Measurements from ENCODE around the gene WARS2.

WARS2 gene

DNA sequence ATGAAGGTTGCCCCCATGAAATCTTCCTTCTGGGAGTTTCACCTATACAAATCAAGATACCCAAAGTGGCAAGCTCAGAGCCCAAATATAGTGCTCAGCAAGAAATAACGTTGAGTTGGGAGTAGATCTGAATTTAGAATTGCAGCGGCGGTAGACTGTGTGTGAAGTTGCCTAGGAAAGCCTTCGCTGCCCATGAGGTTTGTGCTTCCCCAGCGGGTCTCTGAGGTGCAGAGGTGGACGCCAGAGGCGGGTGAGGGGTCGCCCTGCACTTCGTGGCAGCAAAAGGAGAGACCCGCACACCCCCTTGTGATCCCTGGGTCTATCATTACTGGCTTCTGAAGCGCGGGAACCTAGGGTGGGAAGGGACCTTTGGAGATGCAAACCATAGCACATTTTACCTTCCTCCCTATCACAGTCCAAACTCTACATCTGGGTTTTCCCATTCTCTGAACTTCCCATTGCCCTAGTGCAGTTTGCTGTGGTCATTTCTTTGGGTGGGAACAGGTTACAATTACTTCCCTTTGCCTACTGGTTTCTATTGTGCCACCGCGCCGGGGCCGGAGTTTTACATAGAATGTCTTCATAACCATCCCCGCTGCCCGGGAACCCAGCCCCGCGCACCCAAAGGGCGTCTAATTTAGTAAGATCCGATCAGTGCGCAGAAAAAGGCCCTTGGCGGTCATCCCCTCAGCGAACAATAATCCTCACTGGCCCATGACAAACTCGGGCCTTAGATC lies 157.5 kb downstream of the WARS2 start:
- no peak for TF ChIP-seq CTCF (IDR thresholded peaks at IDR 0.05; ENCODE audit: low read depth, low read length, missing control alignments)
- no peak overlapping the region for H3K4me3 ChIP-seq (ENCODE audit: low read depth, low read length)
- no peak for DNase-seq (ENCODE audit: low read depth)

- no peak overlapping the region for H3K4me3 ChIP-seq (ENCODE audit: low read depth, low read length)
- no peak for DNase-seq (ENCODE audit: low read depth)
- no peak for TF ChIP-seq CTCF (IDR thresholded peaks at IDR 0.05; ENCODE audit: low read depth, low read length, missing control alignments)
These were observed 158.2 kb downstream of the WARS2 start for GRCh38 chr1:118982266-118982665.

DNA sequence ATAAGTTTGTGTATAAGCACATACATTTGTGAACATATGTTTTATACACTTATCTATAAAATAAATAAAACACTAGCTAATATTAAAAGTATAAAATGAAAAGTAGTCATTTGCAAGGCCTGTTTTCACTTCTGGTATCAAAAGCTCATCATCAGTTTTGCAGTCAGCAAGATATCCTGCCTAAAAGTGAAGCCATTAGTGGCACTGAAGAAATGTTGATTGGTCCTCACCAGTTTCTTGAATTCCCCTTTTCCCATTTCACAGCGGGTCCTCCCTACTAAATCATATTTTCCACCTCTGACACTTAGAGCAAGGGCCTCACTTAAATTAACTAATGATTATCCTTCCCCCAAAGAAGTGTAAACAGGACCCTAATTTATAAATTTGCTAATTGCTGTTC lies 159.0 kb downstream of the WARS2 start:
- no peak for DNase-seq (ENCODE audit: low read depth)
- no peak for TF ChIP-seq CTCF (IDR thresholded peaks at IDR 0.05; ENCODE audit: low read depth, low read length, missing control alignments)
- no peak overlapping the region for H3K4me3 ChIP-seq (ENCODE audit: low read depth, low read length)

Data from GM12864 (cell line).